Left lung (tissue), 10 donors: ENCODE measurements around the gene LZTS2. TPM values are rescaled to one million over a fixed set of nuclear protein-coding genes. Genes with fewer than 3 reads are reported as not detected.
A peak's percentile ranks its signal among the peaks of the same experiment; 100 is the strongest.

ENCODE experiments used
- ATAC-seq: fragments of 200-7000 bp; cut with Tn5 transposase; one replicate; pipeline ENCODE4 v1.9.1; 2020; ENCODE audit warnings: moderate library complexity
- DNase-seq, 4 donors: peaks; one replicate each; pipeline ENCODE4 v3.0.0-alpha.2; 2013 to 2020
- H3K27ac ChIP-seq, 2 donors: fragments of 200-600 bp; sonication (generic) in 1 of 2; one replicate each; pipeline versions ENCODE4 v1.5.0 to v1.8.0; 2020 to 2021
- H3K27me3 ChIP-seq, 2 donors: fragments of 200-600 bp; sonication (generic) in 1 of 2; one replicate each; pipeline versions ENCODE4 v1.5.0 to v1.8.0; 2020 to 2021
- H3K36me3 ChIP-seq, 2 donors: fragments of 200-600 bp; sonication (generic) in 1 of 2; one replicate each; pipeline versions ENCODE4 v1.5.0 to v1.8.0; 2020 to 2021
- H3K4me1 ChIP-seq, 2 donors: fragments of 200-600 bp; one replicate each; pipeline ENCODE4 v1.8.0; 2021
- H3K4me3 ChIP-seq, 2 donors: fragments of 200-600 bp; sonication (generic) in 1 of 2; one replicate each; pipeline versions ENCODE4 v1.5.0 to v1.8.0; 2020 to 2021; ENCODE audit warnings: mild to moderate bottlenecking in 1 of 2
- H3K9me3 ChIP-seq, 2 donors: fragments of 200-600 bp; sonication (generic) in 1 of 2; one replicate each; pipeline versions ENCODE4 v1.5.0 to v1.8.0; 2020 to 2021
- CTCF ChIP-seq, 2 donors: fragments of 200-600 bp; sonication (generic) in 1 of 2; IDR thresholded peaks; one replicate each; pipeline versions ENCODE4 v1.5.0 to v1.8.0; 2021; ENCODE audit warnings: antibody characterized with exemption in 2 of 2
- intact Hi-C, 2 donors: fragments of 100-400 bp; cut with DNase I; formaldehyde crosslinking; loops; one replicate each; pipeline versions ENCODE4 v1.11.2 to v1.14.2; 2022
- polyA plus RNA-seq, 6 donors: library from polyadenylated mRNA; unstranded; fragments of 120-200 nt; gene quantifications; one replicate each; pipeline ENCODE4 v1.2.1, GENCODE V29; 2013; ENCODE audit not compliant: insufficient read length in 6 of 6
- total RNA-seq, 2 donors: library from RNA; stranded (reverse); fragmentation: NEBNext Ultra II Directional; extraction: Animal tissue kit (Norgen Biotek cat#: 25700); gene quantifications; one replicate each; pipeline ENCODE4 v1.2.1, GENCODE V29; 2021
- donor health status: DM: no; HTN: yes; CAD: no.
- donor health status: DM: no; HTN: no; CAD: no.

LZTS2 gene
- total and polyA plus RNA-seq, 8 donors: 45.2 to 65.7 (median 58.6) TPM

DNA sequence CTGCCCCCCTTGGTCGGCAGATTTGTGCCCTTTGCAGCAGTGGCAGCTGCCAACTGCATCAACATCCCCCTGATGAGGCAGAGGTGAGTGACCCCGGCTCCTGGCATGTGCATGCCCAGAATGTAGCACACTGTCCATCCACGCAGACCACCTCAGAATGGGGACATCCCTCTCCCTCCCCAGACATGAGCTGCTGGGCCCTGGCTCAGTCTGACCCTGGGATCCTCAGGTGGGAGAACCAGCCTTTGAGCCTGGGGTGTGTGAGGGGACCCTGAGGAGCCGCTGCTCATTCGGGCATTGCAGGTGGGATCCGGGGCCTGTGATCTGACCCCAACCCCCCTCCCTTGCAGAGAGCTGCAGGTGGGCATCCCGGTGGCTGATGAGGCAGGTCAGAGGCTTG is 37.1 kb downstream of the LZTS2 start:
- Histone ChIP-seq H3K4me3 (no peak overlapping the region), H3K9me3 (no peaks in the 10 kb centered on the region), H3K36me3 (peaks cover 0 to 59% of the 10 kb centered on the region in 2 donors), H3K27ac (no peak overlapping the region), H3K4me1 (peaks cover 6 to 28% of the 10 kb centered on the region in 2 donors), H3K27me3 (no peaks in the 10 kb centered on the region)
- no peak for TF ChIP-seq CTCF (IDR thresholded peaks at IDR 0.05)
- intact Hi-C loops: no loop called here
- DNase-seq: no peak
- ATAC-seq: no peak

GRCh38 chr10:101038484-101038883 is 38.9 kb downstream of the LZTS2 start:
- ATAC-seq (no peak), DNase-seq (no peak)
- H3K27ac ChIP-seq: no peak overlapping the region
- peaks cover 0 to 30% of the 10 kb centered on the region in 2 donors for H3K4me1 ChIP-seq
- H3K36me3 ChIP-seq: peaks cover 0 to 59% of the 10 kb centered on the region in 2 donors
- no peaks in the 10 kb centered on the region for H3K9me3 ChIP-seq
- no peak overlapping the region for H3K4me3 ChIP-seq
- H3K27me3 ChIP-seq: no peaks in the 10 kb centered on the region
- intact Hi-C loops: no loop called here
- TF ChIP-seq CTCF (IDR thresholded peaks at IDR 0.05): no peak

GRCh38 chr10:101040061-101040460 is 40.5 kb downstream of the LZTS2 start:
- peaks cover 0 to 52% of the 10 kb centered on the region in 2 donors for H3K36me3 ChIP-seq
- intact Hi-C loops: no loop called here

DNA sequence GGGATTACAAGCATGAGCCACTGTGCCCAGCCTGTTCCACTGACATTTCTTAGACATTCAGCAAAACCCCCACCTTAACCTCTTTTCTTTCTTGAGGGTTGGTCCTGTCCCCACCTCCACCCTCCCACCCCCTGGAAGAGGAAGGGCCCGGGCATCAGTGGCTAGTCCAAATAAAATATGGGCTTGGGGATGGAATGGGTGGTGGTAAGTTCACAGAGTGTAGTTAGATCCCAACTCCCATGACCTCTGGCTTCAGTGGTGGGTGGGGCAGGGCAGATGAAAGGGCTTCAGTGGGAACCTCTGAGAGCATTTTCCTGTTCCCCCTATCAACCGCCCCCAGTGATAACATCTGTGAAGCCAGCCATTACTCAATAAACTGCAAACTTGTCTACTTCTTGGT is 41.2 kb downstream of the LZTS2 start:
- no peak overlapping the region for H3K4me3 ChIP-seq
- DNase-seq (no peak), ATAC-seq (no peak)
- no peak overlapping the region for H3K27ac ChIP-seq
- intact Hi-C loops: no loop called here
- H3K27me3 ChIP-seq: peaks cover 0 to 8% of the 10 kb centered on the region in 2 donors
- H3K36me3 ChIP-seq: peaks cover 0 to 44% of the 10 kb centered on the region in 2 donors
- H3K9me3 ChIP-seq: no peaks in the 10 kb centered on the region
- no peak for TF ChIP-seq CTCF (IDR thresholded peaks at IDR 0.05)
- H3K4me1 ChIP-seq: peaks cover 0 to 26% of the 10 kb centered on the region in 2 donors

More at GRCh38 chr10:101040061-101040460, 40.5 kb downstream of the LZTS2 start:
- H3K27me3 ChIP-seq: no peaks in the 10 kb centered on the region
- H3K9me3 ChIP-seq: no peaks in the 10 kb centered on the region
- no peak overlapping the region for H3K4me3 ChIP-seq
- TF ChIP-seq CTCF (IDR thresholded peaks at IDR 0.05): no peak
- peaks cover 0 to 26% of the 10 kb centered on the region in 2 donors for H3K4me1 ChIP-seq
- H3K27ac ChIP-seq: no peak overlapping the region
- no peak for DNase-seq
- no peak for ATAC-seq

DNA sequence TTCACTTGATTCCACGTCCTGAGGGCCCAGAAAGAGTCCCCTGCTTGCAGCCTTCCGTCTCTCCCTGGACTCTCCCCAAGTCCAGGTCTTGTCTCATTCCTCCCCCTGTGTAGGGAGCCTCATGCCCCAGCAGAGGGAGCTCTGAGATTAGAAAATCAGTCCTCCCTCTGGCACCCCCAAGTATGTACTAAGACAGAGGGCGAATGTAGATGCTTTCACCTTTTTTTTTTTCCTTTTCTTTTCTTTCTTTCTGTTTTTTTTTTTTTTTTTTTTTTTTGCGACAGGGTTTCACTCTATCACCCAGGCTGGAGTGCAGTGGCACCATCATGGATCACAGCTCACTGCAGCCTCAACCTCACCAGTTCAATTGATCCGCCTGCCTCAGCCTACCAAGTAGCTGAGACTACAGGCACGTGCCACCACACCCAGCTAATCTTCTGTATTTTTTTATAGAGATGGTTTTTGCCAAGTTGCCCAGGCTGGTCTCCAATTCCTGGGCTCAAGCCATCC is 41.7 kb downstream of the LZTS2 start:
- peak; percentile 82 to 89 for TF ChIP-seq CTCF (IDR thresholded peaks at IDR 0.05)
- DNase-seq (peak in 3 of 4 donors; percentile 73 to 91 (median 79)), ATAC-seq (peak; percentile 72)
- intact Hi-C loops: no loop called here
- H3K4me1 ChIP-seq: peaks cover 0 to 26% of the 10 kb centered on the region in 2 donors
- H3K4me3 ChIP-seq: no peak overlapping the region
- H3K36me3 ChIP-seq: peaks cover 0 to 39% of the 10 kb centered on the region in 2 donors
- no peaks in the 10 kb centered on the region for H3K9me3 ChIP-seq
- no peak overlapping the region for H3K27ac ChIP-seq
- H3K27me3 ChIP-seq: peaks cover 0 to 12% of the 10 kb centered on the region in 2 donors
